H1 (cell line): ENCODE results near the gene RAET1G. TPM values are rescaled to one million over a fixed set of nuclear protein-coding genes. Genes with fewer than 3 reads are reported as not detected.

Experiments used
- HDAC6 ChIP-seq: IDR thresholded peaks from one replicate; pipeline ENCODE4 v1.7.1; 2012; ENCODE audit warnings: low read depth, mild to moderate bottlenecking, inconsistent platforms, low read length, moderate library complexity
- JUN ChIP-seq: IDR thresholded peaks from 2 replicates; pipeline ENCODE4 v1.6.1; 2011; ENCODE audit warnings: low read depth, mild to moderate bottlenecking, improper control_type of control experiment, low read length
- JUND ChIP-seq: IDR thresholded peaks from 2 replicates; pipeline ENCODE4 v1.6.1; 2011; ENCODE audit warnings: mild to moderate bottlenecking, improper control_type of control experiment, low read length
- RAD21 ChIP-seq, 2 experiments: IDR thresholded peaks in 1 of 2; conservative IDR thresholded peaks in 1 of 2; 2 replicates each; pipeline ENCODE4 v1.6.1; 2011; ENCODE audit warnings: low read depth in 2 of 2, low read length in 2 of 2, improper control_type of control experiment in 1 of 2, inconsistent platforms in 1 of 2, mild to moderate bottlenecking in 1 of 2, moderate library complexity in 1 of 2
- TAF7 ChIP-seq: optimal IDR thresholded peaks from 2 replicates; pipeline ENCODE3; 2011; ENCODE audit warnings: low read depth, mild to moderate bottlenecking, inconsistent platforms, low read length, moderate library complexity, borderline replicate concordance
- polyA plus RNA-seq, 7 experiments: library from polyadenylated mRNA; depleted of rRNA in 3 of 7; stranded (reverse) in 5 of 7; unstranded in 2 of 7; fragments of >200 nt in 5 of 7; fragments of 200-250 nt in 2 of 7; gene quantifications; 1 replicate in 5 of 7; 2 replicates in 1 of 7; 4 replicates in 1 of 7; pipeline versions ENCODE4 v1.2.1 to v1.2.3, GENCODE V29; 2011 to 2013; ENCODE audit warnings: missing spikeins in 2 of 7, mixed read lengths in 2 of 7
- total RNA-seq: library from RNA; stranded (reverse); fragmentation: NEBNext Ultra II Directional; extraction: Animal tissue kit (Norgen Biotek cat#: 25700); gene quantifications from 2 replicates; pipeline ENCODE4 v1.2.1, GENCODE V29; 2021
- TF ChIP-seq, protein P1 (sequence below): IDR thresholded peaks from 2 replicates; pipeline ENCODE4 v1.6.1; 2011; ENCODE audit warnings: low read depth, mild to moderate bottlenecking, low read length; ENCODE audit not compliant: insufficient read depth
- TF ChIP-seq, protein P2 (sequence below): IDR thresholded peaks from 2 replicates; pipeline ENCODE4 v1.6.1; 2012; ENCODE audit warnings: inconsistent platforms

RAET1G gene
- total and polyA plus RNA-seq, 2 of the 8 experiments (the other 6 are each of a cell fraction or from before 2014, with no cell fraction given), result 0.08 TPM; not detected in 1

DNA sequence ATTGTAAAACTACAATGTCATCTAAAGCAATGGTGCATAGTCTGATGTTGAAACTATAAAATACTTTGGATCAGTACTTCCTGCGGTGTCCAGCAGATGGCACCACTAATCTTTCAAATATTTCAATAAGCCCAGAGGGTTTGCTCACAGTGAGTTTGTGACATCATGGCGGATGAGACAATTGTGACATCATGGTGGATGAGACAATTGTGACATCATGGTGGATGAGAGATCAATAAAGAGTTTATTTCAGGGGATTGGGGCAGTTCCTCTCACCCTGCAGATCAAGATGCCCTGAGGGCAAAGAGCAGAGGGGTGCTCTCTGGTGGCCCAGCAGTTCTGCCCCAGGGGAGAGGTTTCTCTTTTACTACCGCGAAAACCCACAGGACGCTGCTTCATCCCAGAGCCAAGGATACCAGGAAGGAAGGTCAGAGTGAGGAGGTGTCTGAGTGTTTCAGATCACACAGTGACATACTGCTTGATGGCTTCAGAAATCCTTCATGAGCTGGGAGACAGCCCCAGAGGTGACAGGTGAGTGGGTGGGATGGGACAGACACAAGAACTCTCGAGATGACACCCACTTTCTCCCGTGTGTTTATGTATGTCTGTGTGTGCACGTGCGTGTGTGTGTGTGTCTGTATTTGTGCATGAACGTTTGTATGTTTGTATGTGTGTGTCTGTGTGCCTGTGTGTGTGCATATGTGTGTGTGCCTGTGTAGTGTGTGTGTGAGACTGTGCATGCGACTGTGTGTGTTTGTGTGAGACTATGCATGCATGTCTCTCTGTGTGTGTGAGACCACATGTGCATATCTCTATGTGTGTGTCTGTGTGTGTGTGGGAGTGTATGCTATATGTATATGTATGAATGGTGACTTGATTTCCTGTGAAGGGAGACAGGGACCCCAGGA is 11.6 kb upstream of the RAET1G start (continued):
- TF ChIP-seq, protein P1, sequence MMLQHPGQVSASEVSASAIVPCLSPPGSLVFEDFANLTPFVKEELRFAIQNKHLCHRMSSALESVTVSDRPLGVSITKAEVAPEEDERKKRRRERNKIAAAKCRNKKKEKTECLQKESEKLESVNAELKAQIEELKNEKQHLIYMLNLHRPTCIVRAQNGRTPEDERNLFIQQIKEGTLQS, result no peak
- TF ChIP-seq RAD21 (IDR thresholded peaks at IDR 0.05 in 1 of 2, conservative IDR thresholded peaks at IDR 0.05 in 1 of 2; ENCODE audit: low read depth in 2 of 2, low read length in 2 of 2), result peak; percentile 75 to 77
- no peak for TF ChIP-seq TAF7
- peak; percentile 74; the same call in 1 of the 2 replicates for TF ChIP-seq JUND
- peak; percentile 51; the same call in 1 of the 2 replicates for TF ChIP-seq JUN
- no peak for TF ChIP-seq HDAC6
- TF ChIP-seq, protein P2, sequence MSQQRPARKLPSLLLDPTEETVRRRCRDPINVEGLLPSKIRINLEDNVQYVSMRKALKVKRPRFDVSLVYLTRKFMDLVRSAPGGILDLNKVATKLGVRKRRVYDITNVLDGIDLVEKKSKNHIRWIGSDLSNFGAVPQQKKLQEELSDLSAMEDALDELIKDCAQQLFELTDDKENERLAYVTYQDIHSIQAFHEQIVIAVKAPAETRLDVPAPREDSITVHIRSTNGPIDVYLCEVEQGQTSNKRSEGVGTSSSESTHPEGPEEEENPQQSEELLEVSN, result no peak
